GM19455 (cell line): ENCODE data around the gene SLC44A4.
"Not testable (repeated sequence)": the region's sequence is repeated elsewhere in the genome, so short reads cannot be mapped to it uniquely, and the experiment has no call there.

Experiments used
- ATAC-seq: cut with Tn5 transposase; IDR thresholded peaks from one replicate; pipeline ENCODE4 v1.9.1; 2021; ENCODE audit not compliant: unreplicated experiment

Gene SLC44A4

GRCh38 chr6:31880616-31881015 lies 1.8 kb upstream of the SLC44A4 start:
- no peak for ATAC-seq

GRCh38 chr6:31879901-31880300 lies 1.1 kb upstream of the SLC44A4 start:
- no peak for ATAC-seq

GRCh38 chr6:31879143-31879542 lies 346 bp upstream of the SLC44A4 start:
- no peak for ATAC-seq

GRCh38 chr6:31878222-31878621 lies 575 bp downstream of the SLC44A4 start:
- no peak for ATAC-seq

GRCh38 chr6:31877651-31878161 lies 1.1 kb downstream of the SLC44A4 start:
- ATAC-seq = no peak

GRCh38 chr6:31877125-31877650 lies 1.6 kb downstream of the SLC44A4 start:
- ATAC-seq = no peak

- no peak for ATAC-seq
These were observed 2.4 kb downstream of the SLC44A4 start for GRCh38 chr6:31876357-31876756.

GRCh38 chr6:31875877-31876276 lies 2.9 kb downstream of the SLC44A4 start:
- ATAC-seq = no peak

GRCh38 chr6:31874836-31875572 lies 3.8 kb downstream of the SLC44A4 start:
- no peak for ATAC-seq

- ATAC-seq = no peak
These were observed 4.6 kb downstream of the SLC44A4 start for GRCh38 chr6:31874084-31874670.

GRCh38 chr6:31871046-31871659 lies 7.6 kb downstream of the SLC44A4 start:
- ATAC-seq = no peak

- no peak for ATAC-seq
These were observed 8.3 kb downstream of the SLC44A4 start for GRCh38 chr6:31870385-31870921.

GRCh38 chr6:31869343-31869742 lies 9.5 kb downstream of the SLC44A4 start:
- no peak for ATAC-seq

GRCh38 chr6:31868658-31868971 lies 10.2 kb downstream of the SLC44A4 start:
- not testable (repeated sequence) for ATAC-seq

GRCh38 chr6:31865205-31866118 lies 13.3 kb downstream of the SLC44A4 start:
- ATAC-seq = no peak

- no peak for ATAC-seq
These were observed 14.0 kb downstream of the SLC44A4 start for GRCh38 chr6:31864818-31865204.

- ATAC-seq = not testable (repeated sequence)
These were observed 14.7 kb downstream of the SLC44A4 start for GRCh38 chr6:31864123-31864562.

GRCh38 chr6:31862344-31863235 lies 16.2 kb downstream of the SLC44A4 start, which contains the start of gene NEU1:
Gene NEU1 (minus strand): TSS chr6:31862821. CDS start chr6:31862776, 45 bp downstream.
- peak; percentile 89 for ATAC-seq

GRCh38 chr6:31861919-31862343 lies 16.9 kb downstream of the SLC44A4 start:
- no peak for ATAC-seq
